HG02973 (cell line): ENCODE data around the gene TUNAR.
"Not testable (repeated sequence)": the region's sequence is repeated elsewhere in the genome, so short reads cannot be mapped to it uniquely, and the experiment has no call there.

Source experiments
- ATAC-seq: cut with Tn5 transposase; IDR thresholded peaks from one replicate; pipeline ENCODE4 v1.9.1; 2021; ENCODE audit warnings: moderate library complexity; ENCODE audit not compliant: unreplicated experiment

The TUNAR gene

DNA sequence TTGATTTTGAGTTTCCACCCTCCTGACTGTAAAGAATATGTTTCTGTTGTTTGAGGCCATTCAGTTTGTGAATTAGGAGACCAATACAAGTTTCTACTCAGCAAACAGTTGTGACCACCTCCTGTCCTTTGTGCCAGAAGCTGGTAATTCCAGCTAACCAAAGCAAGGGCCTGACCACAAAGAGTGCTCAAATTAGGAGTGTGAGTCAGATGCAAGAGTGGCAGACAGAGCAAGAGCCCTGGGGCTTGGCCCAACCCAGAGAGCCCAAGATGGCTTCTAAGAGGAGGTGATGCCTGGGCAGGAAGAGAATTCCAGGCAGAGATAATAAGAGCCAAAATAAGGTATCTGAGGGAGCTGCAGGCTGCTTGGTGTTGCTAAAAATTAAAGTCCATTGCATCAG lies 84.8 kb downstream of the TUNAR start:
- ATAC-seq, result no peak

- no peak for ATAC-seq
These were observed 88.3 kb downstream of the TUNAR start for GRCh38 chr14:95964901-95965300.

DNA sequence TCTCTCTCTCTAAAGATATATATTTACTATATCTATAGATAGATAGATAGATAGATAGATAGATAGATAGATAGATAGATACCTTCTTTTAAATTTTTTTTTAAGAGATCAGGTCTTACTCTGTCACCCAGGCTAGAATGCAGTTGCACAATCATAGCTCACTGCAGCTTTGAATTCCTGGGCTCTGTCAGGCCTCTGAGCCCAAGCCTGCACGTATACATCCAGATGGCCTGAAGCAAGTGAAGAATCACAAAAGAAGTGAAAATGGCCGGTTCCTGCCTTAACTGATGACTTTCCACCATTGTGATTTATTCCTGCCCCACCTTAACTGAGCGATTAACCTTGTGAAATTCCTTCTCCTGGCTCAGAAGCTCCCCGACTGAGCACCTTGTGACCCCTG lies 91.4 kb downstream of the TUNAR start:
- not testable (repeated sequence) for ATAC-seq
